WTC11 (cell line): ENCODE data around the gene RPS8. TPM values are rescaled to one million over a fixed set of nuclear protein-coding genes. Genes with fewer than 3 reads are reported as not detected.

ENCODE experiments used
- AFF4 ChIP-seq: sonication (generic); formaldehyde crosslinking; IDR thresholded peaks from 2 replicates; pipeline ENCODE4 v1.8.1; 2023; ENCODE audit warnings: mild to moderate bottlenecking, missing genetic modification reagents, borderline replicate concordance
- CDX4 ChIP-seq: fragments of 250-450 bp; sonication (Bioruptor Pico); IDR thresholded peaks from 2 replicates; pipeline ENCODE4 v1.9.0; 2021; ENCODE audit warnings: moderate library complexity, mild to moderate bottlenecking, inconsistent platforms, borderline replicate concordance
- CREM ChIP-seq: sonication (generic); formaldehyde crosslinking; IDR thresholded peaks from 2 replicates; pipeline ENCODE4 v1.8.1; 2022; ENCODE audit warnings: mild to moderate bottlenecking, missing genetic modification reagents, moderate library complexity
- CTCF ChIP-seq: fragments of 200-600 bp; IDR thresholded peaks from 2 replicates; pipeline ENCODE4 v1.8.0; 2022; ENCODE audit warnings: antibody characterized with exemption
- FOXJ3 ChIP-seq: sonication (generic); formaldehyde crosslinking; IDR thresholded peaks from 2 replicates; pipeline ENCODE4 v1.9.0; 2021; ENCODE audit warnings: missing genetic modification reagents, mild to moderate bottlenecking, borderline replicate concordance
- GRHL2 ChIP-seq: fragments of 250-450 bp; sonication (Bioruptor Pico); IDR thresholded peaks from 2 replicates; pipeline ENCODE4 v1.8.0; 2022; ENCODE audit warnings: mild to moderate bottlenecking, moderate library complexity; ENCODE audit not compliant: insufficient replicate concordance, severe bottlenecking
- NFATC4 ChIP-seq: fragments of 250-450 bp; sonication (Bioruptor Pico); IDR thresholded peaks from 2 replicates; pipeline ENCODE4 v1.9.0; 2021; ENCODE audit warnings: mild to moderate bottlenecking
- OVOL2 ChIP-seq: fragments of 250-450 bp; sonication (Bioruptor Pico); IDR thresholded peaks from 2 replicates; pipeline ENCODE4 v1.9.0; 2021; ENCODE audit warnings: mild to moderate bottlenecking, borderline replicate concordance
- SMAD3 ChIP-seq: sonication (generic); formaldehyde crosslinking; IDR thresholded peaks from 2 replicates; pipeline ENCODE4 v1.8.0; 2022; ENCODE audit warnings: missing genetic modification reagents, mild to moderate bottlenecking, borderline replicate concordance
- SP1 ChIP-seq: sonication (generic); formaldehyde crosslinking; conservative IDR thresholded peaks from 2 replicates; pipeline ENCODE4 v1.8.1; 2022; ENCODE audit warnings: missing genetic modification reagents
- STAT6 ChIP-seq: sonication (generic); formaldehyde crosslinking; conservative IDR thresholded peaks from 2 replicates; pipeline ENCODE4 v1.8.1; 2023; ENCODE audit warnings: mild to moderate bottlenecking, low read depth, missing genetic modification reagents, moderate library complexity
- TP53 ChIP-seq: sonication (generic); formaldehyde crosslinking; IDR thresholded peaks from 2 replicates; pipeline ENCODE4 v1.8.1; 2023; ENCODE audit warnings: mild to moderate bottlenecking, missing genetic modification reagents
- ZBTB21 ChIP-seq: sonication (generic); formaldehyde crosslinking; IDR thresholded peaks from 2 replicates; pipeline ENCODE4 v1.8.1; 2023; ENCODE audit warnings: mild to moderate bottlenecking, missing genetic modification reagents, borderline replicate concordance
- ZNF121 ChIP-seq: sonication (generic); formaldehyde crosslinking; IDR thresholded peaks from 2 replicates; pipeline ENCODE4 v1.8.0; 2023; ENCODE audit warnings: missing genetic modification reagents
- ZNF138 ChIP-seq: sonication (generic); formaldehyde crosslinking; conservative IDR thresholded peaks from 2 replicates; pipeline ENCODE4 v1.8.1; 2022; ENCODE audit warnings: mild to moderate bottlenecking, moderate library complexity, missing genetic modification reagents
- ZNF232 ChIP-seq: sonication (generic); formaldehyde crosslinking; IDR thresholded peaks from 2 replicates; pipeline ENCODE4 v1.8.0; 2022; ENCODE audit warnings: mild to moderate bottlenecking, missing genetic modification reagents
- ZNF423 ChIP-seq: fragments of 250-450 bp; sonication (Bioruptor Pico); IDR thresholded peaks from 2 replicates; pipeline ENCODE4 v2.1.2; 2022; ENCODE audit warnings: mild to moderate bottlenecking, moderate library complexity
- total RNA-seq: library from RNA; stranded (reverse); gene quantifications from 3 replicates; pipeline ENCODE4 v1.2.3, GENCODE V29; 2021
- TF ChIP-seq, protein P1 (sequence below): sonication (generic); formaldehyde crosslinking; IDR thresholded peaks from 2 replicates; pipeline ENCODE4 v1.8.1; 2023; ENCODE audit warnings: mild to moderate bottlenecking, moderate library complexity, missing genetic modification reagents
- TF ChIP-seq, protein P2 (sequence below): sonication (generic); formaldehyde crosslinking; IDR thresholded peaks from 2 replicates; pipeline ENCODE4 v1.8.1; 2023; ENCODE audit warnings: mild to moderate bottlenecking, missing genetic modification reagents, moderate library complexity
- TF ChIP-seq, protein P3 (sequence below): sonication (generic); formaldehyde crosslinking; IDR thresholded peaks from 2 replicates; pipeline ENCODE4 v1.8.0; 2023; ENCODE audit warnings: mild to moderate bottlenecking, missing genetic modification reagents
- TF ChIP-seq, protein P4 (sequence below): sonication (generic); formaldehyde crosslinking; IDR thresholded peaks from 2 replicates; pipeline ENCODE4 v1.8.0; 2022; ENCODE audit warnings: mild to moderate bottlenecking, missing genetic modification reagents

RPS8 gene
- total RNA-seq, 1 experiment from 2014 or later = 2,343 TPM

DNA sequence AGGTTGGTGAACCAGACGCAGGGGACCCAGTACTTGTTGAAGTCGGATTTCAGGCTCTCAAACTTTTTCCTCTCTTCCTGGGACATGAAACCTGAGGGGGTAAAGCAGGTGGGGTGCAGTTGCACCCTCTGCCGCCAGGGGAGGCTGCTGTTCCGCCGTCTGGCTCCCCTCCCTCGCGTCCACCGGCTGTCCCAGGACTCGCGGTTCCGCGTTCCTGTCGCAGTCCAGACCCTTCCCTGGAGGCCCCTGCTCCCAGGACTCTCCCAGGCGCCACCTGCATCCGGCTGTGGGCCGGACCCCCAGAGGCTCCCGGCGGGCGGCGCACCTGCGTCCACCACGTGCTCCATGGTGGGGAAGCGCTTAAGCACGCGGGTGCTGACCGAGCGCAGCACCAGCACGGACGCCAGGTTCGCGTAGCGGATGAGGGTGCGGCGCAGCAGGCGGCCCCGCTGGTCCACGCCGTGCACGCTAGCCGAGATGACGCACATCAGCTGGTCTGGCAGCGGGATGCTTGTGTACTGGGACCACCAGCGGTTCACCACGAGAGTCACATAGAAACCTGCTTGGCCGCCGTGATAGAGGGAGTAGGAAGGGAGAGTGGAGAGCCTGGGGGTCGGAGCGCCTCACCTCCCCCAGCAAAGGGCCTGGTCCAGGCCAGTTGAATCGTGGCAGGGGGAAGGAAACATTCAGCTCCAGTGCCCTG lies 10.9 kb downstream of the RPS8 start (continued):
- TF ChIP-seq, protein P1, sequence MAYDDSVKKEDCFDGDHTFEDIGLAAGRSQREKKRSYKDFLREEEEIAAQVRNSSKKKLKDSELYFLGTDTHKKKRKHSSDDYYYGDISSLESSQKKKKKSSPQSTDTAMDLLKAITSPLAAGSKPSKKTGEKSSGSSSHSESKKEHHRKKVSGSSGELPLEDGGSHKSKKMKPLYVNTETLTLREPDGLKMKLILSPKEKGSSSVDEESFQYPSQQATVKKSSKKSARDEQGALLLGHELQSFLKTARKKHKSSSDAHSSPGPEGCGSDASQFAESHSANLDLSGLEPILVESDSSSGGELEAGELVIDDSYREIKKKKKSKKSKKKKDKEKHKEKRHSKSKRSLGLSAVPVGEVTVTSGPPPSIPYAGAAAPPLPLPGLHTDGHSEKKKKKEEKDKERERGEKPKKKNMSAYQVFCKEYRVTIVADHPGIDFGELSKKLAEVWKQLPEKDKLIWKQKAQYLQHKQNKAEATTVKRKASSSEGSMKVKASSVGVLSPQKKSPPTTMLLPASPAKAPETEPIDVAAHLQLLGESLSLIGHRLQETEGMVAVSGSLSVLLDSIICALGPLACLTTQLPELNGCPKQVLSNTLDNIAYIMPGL (CRISPR knock-in tag) = peak; percentile 97
- TF ChIP-seq ZNF423 (CRISPR knock-in tag) = peak; percentile 93
- TF ChIP-seq ZBTB21 (CRISPR knock-in tag) = peak; percentile 58; the same call in 1 of the 2 replicates
- TF ChIP-seq, protein P2, sequence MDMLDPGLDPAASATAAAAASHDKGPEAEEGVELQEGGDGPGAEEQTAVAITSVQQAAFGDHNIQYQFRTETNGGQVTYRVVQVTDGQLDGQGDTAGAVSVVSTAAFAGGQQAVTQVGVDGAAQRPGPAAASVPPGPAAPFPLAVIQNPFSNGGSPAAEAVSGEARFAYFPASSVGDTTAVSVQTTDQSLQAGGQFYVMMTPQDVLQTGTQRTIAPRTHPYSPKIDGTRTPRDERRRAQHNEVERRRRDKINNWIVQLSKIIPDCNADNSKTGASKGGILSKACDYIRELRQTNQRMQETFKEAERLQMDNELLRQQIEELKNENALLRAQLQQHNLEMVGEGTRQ (CRISPR knock-in tag) = peak; percentile 62
- no peak for TF ChIP-seq CDX4 (CRISPR knock-in tag)
- 0 out of 2 replicates have a peak, but pooled peaks have one; percentile 42 for TF ChIP-seq TP53 (CRISPR knock-in tag)
- 0 out of 2 replicates have a peak, but pooled peaks have one; percentile 31 for TF ChIP-seq CREM
- peak; percentile 100 for TF ChIP-seq CTCF
- TF ChIP-seq SMAD3 (CRISPR knock-in tag) = peak; percentile 88
- no peak for TF ChIP-seq OVOL2
- TF ChIP-seq GRHL2 (CRISPR knock-in tag) = no peak
- 0 out of 2 replicates have a peak, but pooled peaks have one; percentile 24 for TF ChIP-seq ZNF121 (CRISPR knock-in tag)
- TF ChIP-seq, protein P3, sequence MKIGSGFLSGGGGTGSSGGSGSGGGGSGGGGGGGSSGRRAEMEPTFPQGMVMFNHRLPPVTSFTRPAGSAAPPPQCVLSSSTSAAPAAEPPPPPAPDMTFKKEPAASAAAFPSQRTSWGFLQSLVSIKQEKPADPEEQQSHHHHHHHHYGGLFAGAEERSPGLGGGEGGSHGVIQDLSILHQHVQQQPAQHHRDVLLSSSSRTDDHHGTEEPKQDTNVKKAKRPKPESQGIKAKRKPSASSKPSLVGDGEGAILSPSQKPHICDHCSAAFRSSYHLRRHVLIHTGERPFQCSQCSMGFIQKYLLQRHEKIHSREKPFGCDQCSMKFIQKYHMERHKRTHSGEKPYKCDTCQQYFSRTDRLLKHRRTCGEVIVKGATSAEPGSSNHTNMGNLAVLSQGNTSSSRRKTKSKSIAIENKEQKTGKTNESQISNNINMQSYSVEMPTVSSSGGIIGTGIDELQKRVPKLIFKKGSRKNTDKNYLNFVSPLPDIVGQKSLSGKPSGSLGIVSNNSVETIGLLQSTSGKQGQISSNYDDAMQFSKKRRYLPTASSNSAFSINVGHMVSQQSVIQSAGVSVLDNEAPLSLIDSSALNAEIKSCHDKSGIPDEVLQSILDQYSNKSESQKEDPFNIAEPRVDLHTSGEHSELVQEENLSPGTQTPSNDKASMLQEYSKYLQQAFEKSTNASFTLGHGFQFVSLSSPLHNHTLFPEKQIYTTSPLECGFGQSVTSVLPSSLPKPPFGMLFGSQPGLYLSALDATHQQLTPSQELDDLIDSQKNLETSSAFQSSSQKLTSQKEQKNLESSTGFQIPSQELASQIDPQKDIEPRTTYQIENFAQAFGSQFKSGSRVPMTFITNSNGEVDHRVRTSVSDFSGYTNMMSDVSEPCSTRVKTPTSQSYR (CRISPR knock-in tag) = 0 out of 2 replicates have a peak, but pooled peaks have one; percentile 30
- 0 out of 2 replicates have a peak, but pooled peaks have one; percentile 57 for TF ChIP-seq STAT6 (CRISPR knock-in tag)
- 0 out of 2 replicates have a peak, but pooled peaks have one; percentile 14 for TF ChIP-seq NFATC4 (CRISPR knock-in tag)
- peak; percentile 61; the same call in 1 of the 2 replicates for TF ChIP-seq AFF4 (CRISPR knock-in tag)
- peak; percentile 77; the same call in 1 of the 2 replicates for TF ChIP-seq ZNF138 (CRISPR knock-in tag)
- TF ChIP-seq ZNF232 (CRISPR knock-in tag) = peak; percentile 85; the same call in 1 of the 2 replicates
- no peak for TF ChIP-seq FOXJ3 (CRISPR knock-in tag)
- peak; percentile 40; the same call in 1 of the 2 replicates for TF ChIP-seq SP1 (CRISPR knock-in tag)
- TF ChIP-seq, protein P4, sequence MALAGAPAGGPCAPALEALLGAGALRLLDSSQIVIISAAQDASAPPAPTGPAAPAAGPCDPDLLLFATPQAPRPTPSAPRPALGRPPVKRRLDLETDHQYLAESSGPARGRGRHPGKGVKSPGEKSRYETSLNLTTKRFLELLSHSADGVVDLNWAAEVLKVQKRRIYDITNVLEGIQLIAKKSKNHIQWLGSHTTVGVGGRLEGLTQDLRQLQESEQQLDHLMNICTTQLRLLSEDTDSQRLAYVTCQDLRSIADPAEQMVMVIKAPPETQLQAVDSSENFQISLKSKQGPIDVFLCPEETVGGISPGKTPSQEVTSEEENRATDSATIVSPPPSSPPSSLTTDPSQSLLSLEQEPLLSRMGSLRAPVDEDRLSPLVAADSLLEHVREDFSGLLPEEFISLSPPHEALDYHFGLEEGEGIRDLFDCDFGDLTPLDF (CRISPR knock-in tag) = peak; percentile 48; the same call in 1 of the 2 replicates
